A673 (cell line): ENCODE measurements around the gene ZNF319. TPM values are rescaled to one million over a fixed set of nuclear protein-coding genes. Genes with fewer than 3 reads are reported as not detected.

Experiments
- Bru-seq: library from RNA; stranded (reverse); fragments of 400-500 nt; gene quantifications from one replicate; lab custom pipeline; 2021; lab: Mats Ljungman, UMichigan
- BruChase-seq, 2 experiments: library from RNA; stranded (reverse); fragments of 400-500 nt; gene quantifications; one replicate each; lab custom pipeline; 2021; lab: Mats Ljungman, UMichigan
- BruUV-seq: library from RNA; stranded (reverse); fragments of 400-500 nt; replicated peaks from 2 replicates; lab custom pipeline; 2021; lab: Mats Ljungman, UMichigan
- CTCF ChIA-PET: fragments of 300-600 bp; sonication (Branson Sonifier 250); formaldehyde crosslinking; loops from one replicate; lab custom pipeline; 2022; ENCODE audit warnings: antibody characterized with exemption; lab: Charles Lee
- POLR2A ChIA-PET: fragments of 300-600 bp; sonication (Branson Sonifier 250); formaldehyde crosslinking; loops from one replicate; lab custom pipeline; 2022; ENCODE audit warnings: antibody characterized with exemption; ENCODE audit not compliant: low non-redundant PET; lab: Charles Lee
- DNase-seq: peaks from one replicate; pipeline ENCODE4 v3.0.0-alpha.2; 2015; ENCODE audit warnings: low spot score
- H3K27ac ChIP-seq: fragments of 200-600 bp; sonication (generic); 2 replicates; pipeline ENCODE4 v1.5.1; 2016; ENCODE audit warnings: mixed run types, low read depth, mild to moderate bottlenecking, mixed read lengths, antibody characterized with exemption, low read length; ENCODE audit not compliant: poor library complexity, severe bottlenecking
- H3K27me3 ChIP-seq: fragments of 200-600 bp; sonication (generic); replicated peaks from 2 replicates; pipeline ENCODE4 v1.6.1; 2017; ENCODE audit warnings: mixed run types, low read depth, mild to moderate bottlenecking, mixed read lengths, antibody characterized with exemption, low read length; ENCODE audit not compliant: insufficient read depth, poor library complexity
- H3K36me3 ChIP-seq: fragments of 200-600 bp; sonication (generic); 2 replicates; pipeline ENCODE4 v1.6.1; 2016; ENCODE audit warnings: mixed run types, mild to moderate bottlenecking, mixed read lengths, antibody characterized with exemption, low read length; ENCODE audit not compliant: insufficient read depth, poor library complexity, severe bottlenecking
- H3K4me1 ChIP-seq: fragments of 200-600 bp; sonication (generic); 2 replicates; pipeline ENCODE4 v1.6.1; 2017; ENCODE audit warnings: mixed run types, mild to moderate bottlenecking, mixed read lengths, antibody characterized with exemption, low read length; ENCODE audit not compliant: insufficient read depth, poor library complexity, severe bottlenecking
- H3K4me3 ChIP-seq: fragments of 200-600 bp; sonication (generic); 2 replicates; pipeline ENCODE4 v1.5.1; 2016; ENCODE audit warnings: low read depth, mixed run types, mild to moderate bottlenecking, mixed read lengths, low read length; ENCODE audit not compliant: poor library complexity, severe bottlenecking
- H3K9me3 ChIP-seq: fragments of 200-600 bp; sonication (generic); 2 replicates; pipeline ENCODE4 v1.6.1; 2016; ENCODE audit warnings: mixed run types, low read depth, mild to moderate bottlenecking, mixed read lengths, antibody characterized with exemption, low read length; ENCODE audit not compliant: poor library complexity, severe bottlenecking
- EZH2 ChIP-seq: fragments of 200-600 bp; sonication (generic); IDR thresholded peaks from 2 replicates; pipeline ENCODE4 v1.6.1; 2017; ENCODE audit warnings: borderline replicate concordance, low read depth, mild to moderate bottlenecking, mixed read lengths, antibody characterized with exemption, low read length; ENCODE audit not compliant: poor library complexity, severe bottlenecking
- intact Hi-C: fragments of 100-400 bp; cut with micrococcal nuclease; formaldehyde crosslinking; loops from one replicate; pipeline ENCODE4 v1.10.0; 2022; ENCODE audit not compliant: unreplicated experiment
- long read RNA-seq: library from polyadenylated mRNA; stranded (forward); transcript quantifications from one replicate; pipeline ENCODE4 v2.0.0, GENCODE V29; 2022
- total RNA-seq: library from RNA; stranded (reverse); gene quantifications from 2 replicates; pipeline ENCODE4 v1.2.3, GENCODE V29; 2021
- TF ChIP-seq, protein P1 (sequence below): fragments of 300-800, 200-600 bp; sonication (generic); conservative IDR thresholded peaks from 2 replicates; pipeline ENCODE4 v1.5.1; 2017; ENCODE audit warnings: low read depth, mild to moderate bottlenecking, antibody characterized with exemption, low read length, moderate library complexity, mixed read lengths

ZNF319 gene
- total RNA-seq: 11.7 and 12.9 TPM in 2 replicates
- percentile 55 among the genes with signal in this experiment for Bru-seq, nascent RNA
- percentile 65 among the genes with signal in this experiment for BruChase-seq, experiment 1, labeled RNA remaining after a 2-hour chase
- BruChase-seq, experiment 2, labeled RNA remaining after a 6-hour chase: percentile 54 among the genes with signal in this experiment
- long read RNA-seq, partial matches to known transcripts: 0 of 7 reads
- long read RNA-seq, other reads (novel, unspliced or antisense): 6 of 7 reads

DNA sequence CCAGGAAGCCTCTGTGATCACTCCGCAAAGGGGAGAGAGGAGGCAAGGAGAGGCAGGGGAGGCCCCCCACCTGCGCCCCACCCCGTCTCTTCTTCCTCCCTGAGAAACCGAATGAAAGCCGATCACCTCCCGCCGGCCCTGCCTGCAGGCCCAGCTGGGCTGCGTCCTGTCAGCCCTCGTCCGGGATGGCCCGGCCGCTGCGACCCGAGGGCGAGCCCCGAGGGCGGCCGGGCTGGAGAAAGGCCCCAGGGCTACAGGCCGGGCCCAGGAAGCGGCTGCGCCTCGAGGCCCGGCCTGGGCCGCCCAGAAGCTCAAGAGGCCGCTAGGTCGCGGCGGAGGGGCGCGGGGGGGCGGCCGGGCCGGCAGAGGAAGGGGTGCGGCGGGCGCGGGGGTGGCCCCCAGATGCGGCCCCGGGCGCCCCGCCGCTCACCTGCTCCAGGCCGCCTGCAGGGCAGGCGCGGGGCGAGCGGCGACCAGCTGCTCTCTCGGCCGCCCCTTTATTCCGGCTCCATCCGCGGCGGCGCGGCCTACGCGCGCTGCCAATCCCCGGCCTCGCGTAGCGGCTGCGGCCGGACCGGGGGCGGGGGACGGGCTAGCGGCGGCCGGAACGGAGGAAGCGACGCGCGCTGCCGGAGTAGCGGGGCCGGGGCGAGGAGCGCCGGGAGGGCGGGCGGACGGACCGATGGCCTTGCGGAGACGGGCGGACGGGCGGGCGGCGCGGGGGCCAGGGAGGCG lies at the start of gene ZNF319:
ZNF319 (minus strand) TSS at position 702 of the 735 bp plus-strand sequence. CDS start 2,407 bp downstream, outside the sequence.
- BruUV-seq: no TSS peak
- intact Hi-C loops: loop anchor here (1.0 to 5.0 kb wide), 5 partner anchors 94 to 423 kb away; no protein-coding TSS in a partner anchor
- no peaks in the 10 kb centered on the region for H3K27me3 ChIP-seq
- peaks cover 9% of the 10 kb centered on the region for H3K36me3 ChIP-seq
- DNase-seq: no peak
- ChIA-PET POLR2A (no interaction called here), CTCF (interaction anchor here (0.6 to 1.3 kb wide), 6 partner anchors 10 to 513 kb away, joined by 3 to 14 read pairs (median 3); no protein-coding TSS in a partner anchor)
- TF ChIP-seq, protein P1, sequence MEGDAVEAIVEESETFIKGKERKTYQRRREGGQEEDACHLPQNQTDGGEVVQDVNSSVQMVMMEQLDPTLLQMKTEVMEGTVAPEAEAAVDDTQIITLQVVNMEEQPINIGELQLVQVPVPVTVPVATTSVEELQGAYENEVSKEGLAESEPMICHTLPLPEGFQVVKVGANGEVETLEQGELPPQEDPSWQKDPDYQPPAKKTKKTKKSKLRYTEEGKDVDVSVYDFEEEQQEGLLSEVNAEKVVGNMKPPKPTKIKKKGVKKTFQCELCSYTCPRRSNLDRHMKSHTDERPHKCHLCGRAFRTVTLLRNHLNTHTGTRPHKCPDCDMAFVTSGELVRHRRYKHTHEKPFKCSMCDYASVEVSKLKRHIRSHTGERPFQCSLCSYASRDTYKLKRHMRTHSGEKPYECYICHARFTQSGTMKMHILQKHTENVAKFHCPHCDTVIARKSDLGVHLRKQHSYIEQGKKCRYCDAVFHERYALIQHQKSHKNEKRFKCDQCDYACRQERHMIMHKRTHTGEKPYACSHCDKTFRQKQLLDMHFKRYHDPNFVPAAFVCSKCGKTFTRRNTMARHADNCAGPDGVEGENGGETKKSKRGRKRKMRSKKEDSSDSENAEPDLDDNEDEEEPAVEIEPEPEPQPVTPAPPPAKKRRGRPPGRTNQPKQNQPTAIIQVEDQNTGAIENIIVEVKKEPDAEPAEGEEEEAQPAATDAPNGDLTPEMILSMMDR: no peak
- TF ChIP-seq EZH2: no peak
- peaks cover 19% of the 10 kb centered on the region for H3K4me1 ChIP-seq
- H3K9me3 ChIP-seq: no peaks in the 10 kb centered on the region
- H3K27ac ChIP-seq: peak within 1 kb of the TSS; percentile 78
- peak within 1 kb of the TSS; percentile 85 for H3K4me3 ChIP-seq

DNA sequence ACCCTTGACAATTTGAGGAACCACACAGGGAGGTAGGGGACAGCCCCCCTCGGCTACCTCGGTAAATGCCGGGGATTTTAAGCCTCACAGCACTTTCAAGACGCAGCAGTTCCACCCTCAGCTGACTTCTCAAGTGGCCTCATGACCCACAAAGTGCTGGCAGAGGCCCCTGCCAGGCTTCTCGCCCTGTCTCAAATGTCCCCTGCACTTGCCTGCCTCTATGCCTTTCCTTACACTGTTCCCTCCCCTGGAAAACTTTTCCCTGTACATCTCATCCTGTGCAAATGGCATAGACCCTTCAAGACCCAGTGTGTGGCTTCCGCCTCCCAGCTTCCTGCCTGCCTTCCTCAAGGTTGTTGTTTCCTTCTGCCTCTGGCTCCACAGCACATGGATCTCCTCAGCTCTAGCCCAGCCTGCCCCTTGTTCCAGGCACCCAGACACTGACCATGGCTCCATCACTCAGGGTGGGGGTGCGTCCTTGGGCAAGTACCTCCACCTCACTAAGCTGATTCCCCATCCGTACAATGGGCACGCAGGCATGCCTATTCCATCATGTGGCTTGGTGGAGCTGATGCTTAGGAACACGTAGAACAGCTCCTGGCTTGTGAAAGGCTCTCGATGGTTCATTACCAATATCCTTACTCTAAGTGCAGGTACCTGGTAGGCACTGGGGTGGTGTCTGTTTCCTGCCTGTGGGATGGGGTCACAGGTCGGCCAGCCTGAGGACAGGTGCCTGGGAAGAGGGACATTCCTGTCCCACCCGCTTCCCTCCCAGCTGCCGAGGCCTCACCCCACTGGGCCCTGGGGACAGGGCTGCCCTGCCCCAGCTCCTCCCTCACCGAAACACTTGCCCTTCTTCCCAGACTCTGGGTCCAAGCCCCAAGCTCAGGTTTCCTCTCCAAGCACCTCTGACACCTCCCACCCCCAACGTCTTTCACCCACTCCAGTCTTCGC lies 49.0 kb upstream of the ZNF319 start:
- TF ChIP-seq EZH2: no peak
- TF ChIP-seq, protein P1: no peak
- Histone ChIP-seq H3K36me3 (no peaks in the 10 kb centered on the region), H3K9me3 (no peaks in the 10 kb centered on the region), H3K4me3 (no peak overlapping the region), H3K27ac (no peak overlapping the region), H3K4me1 (no peaks in the 10 kb centered on the region), H3K27me3 (no peaks in the 10 kb centered on the region)
- CTCF ChIA-PET: interaction anchor here (0.5 kb wide), 1 partner anchor 15 kb away, joined by 6 read pairs; no protein-coding TSS in a partner anchor
- DNase-seq: no peak
- intact Hi-C loops: loop anchor here (10.0 kb wide), 1 partner anchor 705 kb away; no protein-coding TSS in a partner anchor
- BruUV-seq: no TSS peak
- POLR2A ChIA-PET: no interaction called here
